Osteoblast (primary cell): ENCODE results near the gene OR2T33. TPM values are rescaled to one million over a fixed set of nuclear protein-coding genes. Genes with fewer than 3 reads are reported as not detected.

ENCODE experiments used
- DNase-seq: peaks from one replicate; pipeline ENCODE4 v3.0.0; 2011; ENCODE audit warnings: low spot score, mixed read lengths; ENCODE audit not compliant: insufficient read length; ENCODE audit errors: missing footprints
- H2AFZ ChIP-seq: 2 replicates; pipeline ENCODE4 v1.6.0; 2011; ENCODE audit warnings: mild to moderate bottlenecking, low read length
- H3K27ac ChIP-seq: 2 replicates; pipeline ENCODE4 v1.5.1; 2011; ENCODE audit warnings: mild to moderate bottlenecking, low read depth, low read length, moderate library complexity
- H3K27me3 ChIP-seq: 2 replicates; pipeline ENCODE4 v1.6.0; 2012; ENCODE audit warnings: mild to moderate bottlenecking, control low read depth, inconsistent platforms, low read length, moderate library complexity; ENCODE audit not compliant: insufficient read depth
- H3K36me3 ChIP-seq: 2 replicates; pipeline ENCODE4 v1.5.1; 2011; ENCODE audit warnings: mild to moderate bottlenecking, low read length, control low read depth, moderate library complexity; ENCODE audit not compliant: insufficient read depth
- H3K4me1 ChIP-seq: 2 replicates; pipeline ENCODE4 v1.5.1; 2011; ENCODE audit warnings: mild to moderate bottlenecking, low read length, control low read depth, moderate library complexity; ENCODE audit not compliant: insufficient read depth
- H3K4me2 ChIP-seq: 2 replicates; pipeline ENCODE4 v1.6.0; 2011; ENCODE audit warnings: mild to moderate bottlenecking, low read length; ENCODE audit not compliant: insufficient read depth
- H3K4me3 ChIP-seq: fragments of 200-600 bp; sonication (generic); 3 replicates; pipeline ENCODE4 v1.5.1; 2012; ENCODE audit warnings: mild to moderate bottlenecking, low read length, inconsistent platforms; ENCODE audit not compliant: insufficient read depth
- H3K79me2 ChIP-seq: 2 replicates; pipeline ENCODE4 v1.6.0; 2012; ENCODE audit warnings: mild to moderate bottlenecking, low read length, control low read depth, inconsistent platforms; ENCODE audit not compliant: insufficient read depth
- H3K9me3 ChIP-seq: 2 replicates; pipeline ENCODE4 v1.5.1; 2011; ENCODE audit warnings: low read depth, low read length, control low read depth
- H4K20me1 ChIP-seq: 2 replicates; pipeline ENCODE4 v1.6.0; 2012; ENCODE audit warnings: mild to moderate bottlenecking, low read length, control low read depth; ENCODE audit not compliant: insufficient read depth
- CTCF ChIP-seq: IDR thresholded peaks from 2 replicates; pipeline ENCODE4 v1.5.1; 2011; ENCODE audit warnings: mild to moderate bottlenecking, low read depth, low read length, moderate library complexity; ENCODE audit errors: extremely low read depth
- total RNA-seq: library from RNA; depleted of rRNA; stranded (reverse); fragments of >200 nt; gene quantifications from 2 replicates; pipeline ENCODE4 v1.2.3, GENCODE V29; 2012

Gene OR2T33
- total RNA-seq, 1 donor = not detected

GRCh38 chr1:248231117-248231516, 46.7 kb downstream of the OR2T33 start, which contains the start of gene OR2M4:
Gene OR2M4 (plus strand): TSS chr1:248231417. CDS start chr1:248238929, 7,512 bp downstream.
- Histone ChIP-seq H3K36me3 (no peaks in the 10 kb centered on the region), H2AFZ (no peak within 1 kb of the TSS), H3K4me2 (no peak within 1 kb of the TSS), H3K9me3 (peaks cover 4% of the 10 kb centered on the region), H3K27me3 (no peaks in the 10 kb centered on the region), H4K20me1 (no peaks in the 10 kb centered on the region), H3K4me1 (no peaks in the 10 kb centered on the region), H3K79me2 (no peaks in the 10 kb centered on the region), H3K27ac (no peak within 1 kb of the TSS), H3K4me3 (no peak within 1 kb of the TSS)
- no peak for DNase-seq
- no peak for TF ChIP-seq CTCF

DNA sequence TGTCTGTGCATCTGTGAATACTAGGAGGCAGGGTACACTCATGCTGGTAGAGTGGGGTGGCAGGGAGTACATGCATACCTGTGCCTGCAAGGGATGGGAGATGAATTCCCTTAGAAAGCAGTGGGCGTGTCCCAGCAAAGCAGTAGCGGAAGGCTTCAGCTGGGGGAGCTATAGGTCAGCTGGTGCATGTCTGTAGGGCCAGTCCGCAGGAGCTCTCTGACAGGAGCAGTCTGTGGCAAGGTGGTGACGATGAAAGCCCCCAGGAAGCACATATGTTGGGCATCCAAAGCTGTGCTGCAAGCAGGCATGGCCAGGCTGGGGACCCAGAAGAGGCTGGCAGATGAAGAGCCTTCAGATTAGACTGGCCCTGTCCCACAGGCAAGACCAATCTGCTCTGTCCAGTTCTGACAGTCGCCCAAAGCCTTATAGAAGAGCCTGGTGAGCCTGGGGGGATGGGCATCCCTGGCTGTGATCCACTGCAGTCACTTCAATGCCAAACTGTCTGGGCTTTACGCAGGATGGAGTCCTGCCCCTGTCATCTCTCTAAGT, 48.3 kb downstream of the OR2T33 start:
- Histone ChIP-seq H3K4me3 (no peak overlapping the region), H3K9me3 (peaks cover 4% of the 10 kb centered on the region), H3K27me3 (no peaks in the 10 kb centered on the region), H3K4me1 (no peaks in the 10 kb centered on the region), H3K27ac (no peak overlapping the region), H3K4me2 (no peak overlapping the region), H3K36me3 (no peaks in the 10 kb centered on the region), H2AFZ (no peak overlapping the region), H3K79me2 (no peaks in the 10 kb centered on the region), H4K20me1 (no peaks in the 10 kb centered on the region)
- TF ChIP-seq CTCF = no peak
- DNase-seq = no peak

GRCh38 chr1:248225537-248225936, 52.2 kb downstream of the OR2T33 start:
- no peaks in the 10 kb centered on the region for H3K79me2 ChIP-seq
- no peak overlapping the region for H3K4me3 ChIP-seq
- TF ChIP-seq CTCF = no peak

More at GRCh38 chr1:248225537-248225936, 52.2 kb downstream of the OR2T33 start:
- no peaks in the 10 kb centered on the region for H3K36me3 ChIP-seq
- H4K20me1 ChIP-seq = no peaks in the 10 kb centered on the region
- H3K4me2 ChIP-seq = no peak overlapping the region
- no peak overlapping the region for H3K27ac ChIP-seq
- no peaks in the 10 kb centered on the region for H3K27me3 ChIP-seq
- H2AFZ ChIP-seq = no peak overlapping the region
- DNase-seq = no peak
- H3K9me3 ChIP-seq = peaks cover 4% of the 10 kb centered on the region
- H3K4me1 ChIP-seq = no peaks in the 10 kb centered on the region

Other genes starting within 250 kb of the OR2T33 start
- under 0.01 TPM in 2 replicates for gene OR2L2, start 247.9 kb downstream of the OR2T33 start, total RNA-seq
- under 0.01 TPM in 1 of 2 replicates, not detected in the other for gene OR2L3, start 231.1 kb downstream of the OR2T33 start, total RNA-seq
- under 0.01 TPM in 1 of 2 replicates, not detected in the other for gene OR2L13, start 182.8 kb downstream of the OR2T33 start, total RNA-seq
- not detected in 2 replicates for gene OR2M5, start 132.8 kb downstream of the OR2T33 start, total RNA-seq
- gene OR2M2, start 103.2 kb downstream of the OR2T33 start, total RNA-seq = not detected in 2 replicates
- not detected in 2 replicates for gene OR2M3, start 80.7 kb downstream of the OR2T33 start, total RNA-seq
- not detected in 2 replicates for gene OR2M4, start 46.6 kb downstream of the OR2T33 start, total RNA-seq
- gene OR2T12, start 25.4 kb upstream of the OR2T33 start, total RNA-seq = not detected in 2 replicates
- gene OR2M7, start 46.6 kb upstream of the OR2T33 start, total RNA-seq = not detected in 2 replicates
- gene OR14C36, start 70.8 kb upstream of the OR2T33 start, total RNA-seq = not detected in 2 replicates
- gene OR2T4, start 83.7 kb upstream of the OR2T33 start, total RNA-seq = not detected in 2 replicates
- gene OR2T6, start 97.8 kb upstream of the OR2T33 start, total RNA-seq = not detected in 2 replicates
- gene OR2T1, start 125.1 kb upstream of the OR2T33 start, total RNA-seq = not detected in 2 replicates
- gene OR2T2, start 167.7 kb upstream of the OR2T33 start, total RNA-seq = not detected in 2 replicates
- not detected in 2 replicates for gene OR2T3, start 195.4 kb upstream of the OR2T33 start, total RNA-seq
- not detected in 2 replicates for gene OR2T5, start 210.6 kb upstream of the OR2T33 start, total RNA-seq
- not detected in 2 replicates for gene OR2G6, start 230.1 kb upstream of the OR2T33 start, total RNA-seq